ENCODE data around the gene CLCA1.

CLCA1 gene

DNA sequence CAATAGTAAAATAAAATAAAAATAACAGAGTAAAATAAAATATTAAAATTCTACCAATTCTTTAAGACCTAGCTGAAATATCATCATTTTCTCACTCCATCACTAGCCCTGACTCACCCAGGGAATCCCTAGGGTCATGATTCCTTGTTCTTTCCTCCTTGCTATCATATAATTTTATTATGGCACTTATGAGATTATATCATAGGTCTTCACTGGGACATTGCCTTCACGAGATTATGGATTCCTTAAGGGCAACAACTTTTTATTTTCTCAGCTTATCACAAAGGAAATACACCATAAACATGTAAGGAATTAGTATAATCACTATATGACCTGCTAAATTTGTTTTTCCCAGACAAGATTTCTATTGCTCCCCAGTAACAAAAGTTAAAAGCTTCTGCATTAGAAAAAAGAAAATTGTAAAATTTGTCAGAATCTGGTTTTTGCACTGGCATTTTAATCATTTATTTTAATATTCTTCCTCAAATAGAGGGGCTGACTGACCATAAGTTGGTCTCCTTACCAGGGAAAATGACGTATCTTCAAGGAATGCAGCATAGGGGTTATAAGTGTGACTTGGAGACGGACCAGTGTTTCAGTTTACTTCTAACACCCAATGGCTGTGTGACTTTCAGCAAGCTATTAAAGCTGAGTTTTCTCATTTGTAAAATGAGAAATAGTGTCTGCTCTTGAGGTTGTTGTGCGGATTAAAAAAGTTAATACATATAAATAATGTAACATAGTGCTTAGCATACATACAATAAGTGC, 69.4 kb downstream of the CLCA1 start:
- H3K4me3 ChIP-seq (replicated peaks; ENCODE audit: low read depth, low read length): no peak overlapping the region
- DNase-seq (ENCODE audit: extremely low read depth, low read depth): no peak
- TF ChIP-seq, protein P1, sequence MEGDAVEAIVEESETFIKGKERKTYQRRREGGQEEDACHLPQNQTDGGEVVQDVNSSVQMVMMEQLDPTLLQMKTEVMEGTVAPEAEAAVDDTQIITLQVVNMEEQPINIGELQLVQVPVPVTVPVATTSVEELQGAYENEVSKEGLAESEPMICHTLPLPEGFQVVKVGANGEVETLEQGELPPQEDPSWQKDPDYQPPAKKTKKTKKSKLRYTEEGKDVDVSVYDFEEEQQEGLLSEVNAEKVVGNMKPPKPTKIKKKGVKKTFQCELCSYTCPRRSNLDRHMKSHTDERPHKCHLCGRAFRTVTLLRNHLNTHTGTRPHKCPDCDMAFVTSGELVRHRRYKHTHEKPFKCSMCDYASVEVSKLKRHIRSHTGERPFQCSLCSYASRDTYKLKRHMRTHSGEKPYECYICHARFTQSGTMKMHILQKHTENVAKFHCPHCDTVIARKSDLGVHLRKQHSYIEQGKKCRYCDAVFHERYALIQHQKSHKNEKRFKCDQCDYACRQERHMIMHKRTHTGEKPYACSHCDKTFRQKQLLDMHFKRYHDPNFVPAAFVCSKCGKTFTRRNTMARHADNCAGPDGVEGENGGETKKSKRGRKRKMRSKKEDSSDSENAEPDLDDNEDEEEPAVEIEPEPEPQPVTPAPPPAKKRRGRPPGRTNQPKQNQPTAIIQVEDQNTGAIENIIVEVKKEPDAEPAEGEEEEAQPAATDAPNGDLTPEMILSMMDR (IDR thresholded peaks at IDR 0.05; ENCODE audit: low read depth, low read length, missing control alignments): no peak

DNA sequence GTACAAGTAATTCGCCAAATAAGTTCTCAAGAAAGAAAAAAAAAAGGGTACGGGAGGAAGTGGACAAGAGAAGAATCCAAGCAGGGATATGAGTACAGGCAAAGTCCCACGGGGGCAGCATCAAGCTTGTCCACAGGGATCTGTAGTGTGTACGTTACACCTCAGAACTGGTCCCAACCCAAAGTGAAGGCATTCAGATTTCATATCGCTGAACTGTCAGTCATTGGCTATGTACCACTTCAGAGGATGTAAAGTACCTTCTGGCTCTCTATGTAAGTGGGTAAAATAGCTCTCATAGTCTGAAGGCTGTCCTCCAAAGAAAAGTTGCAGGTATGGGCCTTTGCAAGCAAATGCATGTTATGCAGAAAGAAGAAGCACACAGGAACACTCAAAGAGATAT, 70.0 kb downstream of the CLCA1 start:
- DNase-seq (ENCODE audit: extremely low read depth, low read depth): no peak
- no peak overlapping the region for H3K4me3 ChIP-seq (replicated peaks; ENCODE audit: low read depth, low read length)
- TF ChIP-seq, protein P1 (IDR thresholded peaks at IDR 0.05; ENCODE audit: low read depth, low read length, missing control alignments): no peak

DNA sequence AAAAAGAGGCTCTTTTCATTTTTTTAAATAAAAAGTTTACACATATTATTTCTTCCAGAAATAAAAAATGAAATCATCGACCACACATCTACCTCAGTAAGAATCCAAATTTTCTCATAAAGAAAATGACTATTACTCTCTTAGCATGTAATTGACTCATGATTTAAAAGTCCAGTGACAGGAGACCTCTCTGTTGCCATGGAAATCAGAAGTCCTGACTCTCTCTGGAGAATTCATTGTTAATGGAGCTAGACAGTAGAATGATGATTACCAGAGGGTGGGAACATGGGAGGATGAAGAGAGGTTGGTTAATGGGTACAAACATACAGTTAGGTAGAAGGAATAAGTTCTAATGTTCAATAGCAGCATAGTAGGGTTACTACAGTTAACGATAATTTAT, 73.1 kb downstream of the CLCA1 start:
- no peak for DNase-seq (ENCODE audit: extremely low read depth, low read depth)
- TF ChIP-seq, protein P1 (IDR thresholded peaks at IDR 0.05; ENCODE audit: low read depth, low read length, missing control alignments): no peak
- H3K4me3 ChIP-seq (replicated peaks; ENCODE audit: low read depth, low read length): no peak overlapping the region

GRCh38 chr1:86542631-86543030, 73.9 kb downstream of the CLCA1 start:
- TF ChIP-seq, protein P1 (IDR thresholded peaks at IDR 0.05; ENCODE audit: low read depth, low read length, missing control alignments): no peak
- no peak for DNase-seq (ENCODE audit: extremely low read depth, low read depth)
- H3K4me3 ChIP-seq (replicated peaks; ENCODE audit: low read depth, low read length): no peak overlapping the region

GRCh38 chr1:86546787-86547221, 78.1 kb downstream of the CLCA1 start, which contains the start of gene CLCA4:
CLCA4 (plus strand) TSS chr1:86547078; CDS start chr1:86547120, 42 bp downstream.
- TF ChIP-seq, protein P1 (IDR thresholded peaks at IDR 0.05; ENCODE audit: low read depth, low read length, missing control alignments): no peak
- no peak within 1 kb of the TSS for H3K4me3 ChIP-seq (replicated peaks; ENCODE audit: low read depth, low read length)
- DNase-seq (ENCODE audit: extremely low read depth, low read depth): no peak

GRCh38 chr1:86548839-86549238, 80.1 kb downstream of the CLCA1 start:
- DNase-seq (ENCODE audit: extremely low read depth, low read depth): no peak
- TF ChIP-seq, protein P1 (IDR thresholded peaks at IDR 0.05; ENCODE audit: low read depth, low read length, missing control alignments): no peak
- H3K4me3 ChIP-seq (replicated peaks; ENCODE audit: low read depth, low read length): no peak overlapping the region
